ENCODE results near the gene IKZF3. TPM values are rescaled to one million over a fixed set of nuclear protein-coding genes. Genes with fewer than 3 reads are reported as not detected.
"Not testable (repeated sequence)": the region's sequence is repeated elsewhere in the genome, so short reads cannot be mapped to it uniquely, and the experiment has no call there.

IKZF3 gene
- total and polyA plus RNA-seq, 9 donors = 0.09 to 0.38 (median 0.18) TPM

DNA sequence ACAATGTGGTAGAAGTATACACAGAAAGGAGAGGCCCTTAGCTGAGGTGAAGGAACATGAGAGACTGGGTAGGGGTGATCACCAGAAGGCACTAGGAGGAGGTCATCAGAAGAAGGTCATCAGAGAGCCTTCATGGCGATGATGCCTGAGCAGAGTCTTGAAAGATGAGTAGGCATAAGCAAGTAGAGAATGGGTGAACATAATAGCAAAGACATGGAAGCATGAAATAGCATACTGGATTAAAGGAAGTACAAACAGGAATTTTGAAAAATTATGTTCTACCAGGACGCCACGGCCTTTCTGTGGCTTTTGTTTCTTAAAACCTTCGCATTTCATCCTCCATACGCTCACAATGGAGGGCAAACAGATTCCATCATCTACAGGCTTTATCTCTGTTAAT, 2.9 kb downstream of the IKZF3 start:
- Histone ChIP-seq H3K9me3 (replicated peaks; ENCODE audit: control insufficient read depth, low read depth, low read length) (no peaks in the 10 kb centered on the region), H3K27ac (ENCODE audit: low read length) (no peak overlapping the region), H3K4me3 (ENCODE audit: low read length) (no peak overlapping the region), H3K27me3 (ENCODE audit: control insufficient read depth, insufficient read depth, low read length) (peaks cover 32% of the 10 kb centered on the region), H3K4me1 (ENCODE audit: control insufficient read depth, insufficient read depth, low read length) (peaks cover 2% of the 10 kb centered on the region), H3K36me3 (ENCODE audit: control insufficient read depth, insufficient read depth, low read length) (no peaks in the 10 kb centered on the region)
- WGBS (ENCODE audit: insufficient coverage) = 100% methylated on average over 1 of the region's 5 CpGs
- DNase-seq = no peak

DNA sequence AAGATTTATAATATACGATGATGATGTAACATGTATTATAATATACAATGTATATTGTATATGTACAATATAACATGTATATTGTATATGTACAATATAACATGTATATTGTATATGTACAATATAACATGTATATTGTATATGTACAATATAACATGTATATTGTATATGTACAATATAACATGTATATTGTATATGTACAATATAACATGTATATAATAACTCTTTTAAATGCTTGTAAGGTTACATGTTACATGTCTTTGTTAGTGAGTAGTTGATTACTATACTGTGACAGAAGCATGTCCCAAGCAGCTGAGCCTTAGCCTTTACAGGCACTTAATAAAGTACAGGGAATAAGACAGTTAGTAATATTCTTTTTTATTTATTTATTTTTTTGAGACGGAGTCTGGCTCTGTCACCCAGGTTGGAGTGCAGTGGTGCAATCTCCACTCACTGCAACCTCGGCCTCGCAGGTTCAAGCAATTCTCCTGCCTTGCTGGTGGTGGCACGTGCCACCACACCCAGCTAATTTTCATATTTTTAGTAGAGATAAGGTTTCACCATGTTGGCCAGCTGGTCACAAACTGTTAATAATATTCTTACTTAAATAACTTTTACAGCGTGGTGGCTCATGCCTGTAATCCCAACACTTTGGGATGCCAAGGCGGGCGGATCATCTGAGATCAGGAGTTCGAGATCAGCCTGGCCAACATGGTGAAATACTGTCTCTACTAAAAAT, 8.0 kb downstream of the IKZF3 start:
- H3K27ac ChIP-seq (ENCODE audit: low read length); H3K4me3 ChIP-seq (ENCODE audit: low read length); DNase-seq; H3K4me1 ChIP-seq (ENCODE audit: control insufficient read depth, insufficient read depth, low read length); H3K9me3 ChIP-seq (replicated peaks; ENCODE audit: control insufficient read depth, low read depth, low read length); H3K36me3 ChIP-seq (ENCODE audit: control insufficient read depth, insufficient read depth, low read length): not testable (repeated sequence)
- peaks cover 10% of the 10 kb centered on the region for H3K27me3 ChIP-seq (ENCODE audit: control insufficient read depth, insufficient read depth, low read length)
- WGBS (ENCODE audit: insufficient coverage) = no CpG with 5 or more reads among the region's 9 CpGs

- H3K27me3 ChIP-seq (ENCODE audit: control insufficient read depth, insufficient read depth, low read length) = peaks cover 7% of the 10 kb centered on the region
- H3K27ac ChIP-seq (ENCODE audit: low read length) = no peak overlapping the region
- H3K9me3 ChIP-seq (replicated peaks; ENCODE audit: control insufficient read depth, low read depth, low read length) = no peaks in the 10 kb centered on the region
- H3K4me1 ChIP-seq (ENCODE audit: control insufficient read depth, insufficient read depth, low read length) = no peaks in the 10 kb centered on the region
- no peak for DNase-seq
- no peak overlapping the region for H3K4me3 ChIP-seq (ENCODE audit: low read length)
- H3K36me3 ChIP-seq (ENCODE audit: control insufficient read depth, insufficient read depth, low read length) = no peaks in the 10 kb centered on the region
- WGBS (ENCODE audit: insufficient coverage) = no CpG with 5 or more reads among the region's 2 CpGs
These were observed 9.2 kb downstream of the IKZF3 start for GRCh38 chr17:39854909-39855308.

GRCh38 chr17:39852239-39852638, 11.9 kb downstream of the IKZF3 start:
- Histone ChIP-seq H3K4me3 (ENCODE audit: low read length) (no peak overlapping the region), H3K36me3 (ENCODE audit: control insufficient read depth, insufficient read depth, low read length) (no peaks in the 10 kb centered on the region), H3K27ac (ENCODE audit: low read length) (no peak overlapping the region), H3K27me3 (ENCODE audit: control insufficient read depth, insufficient read depth, low read length) (no peaks in the 10 kb centered on the region), H3K9me3 (replicated peaks; ENCODE audit: control insufficient read depth, low read depth, low read length) (no peaks in the 10 kb centered on the region), H3K4me1 (ENCODE audit: control insufficient read depth, insufficient read depth, low read length) (no peaks in the 10 kb centered on the region)
- 61% methylated on average over 3 of the region's 3 CpGs for WGBS (ENCODE audit: insufficient coverage)
- DNase-seq = no peak

GRCh38 chr17:39850186-39850585, 13.9 kb downstream of the IKZF3 start:
- not testable (repeated sequence) for H3K27ac ChIP-seq (ENCODE audit: low read length); H3K9me3 ChIP-seq (replicated peaks; ENCODE audit: control insufficient read depth, low read depth, low read length); H3K27me3 ChIP-seq (ENCODE audit: control insufficient read depth, insufficient read depth, low read length); H3K36me3 ChIP-seq (ENCODE audit: control insufficient read depth, insufficient read depth, low read length); DNase-seq; H3K4me1 ChIP-seq (ENCODE audit: control insufficient read depth, insufficient read depth, low read length); H3K4me3 ChIP-seq (ENCODE audit: low read length)

GRCh38 chr17:39848600-39848999, 15.5 kb downstream of the IKZF3 start:
- Histone ChIP-seq H3K4me3 (ENCODE audit: low read length) (no peak overlapping the region), H3K27ac (ENCODE audit: low read length) (no peak overlapping the region), H3K9me3 (replicated peaks; ENCODE audit: control insufficient read depth, low read depth, low read length) (no peaks in the 10 kb centered on the region), H3K27me3 (ENCODE audit: control insufficient read depth, insufficient read depth, low read length) (no peaks in the 10 kb centered on the region), H3K4me1 (ENCODE audit: control insufficient read depth, insufficient read depth, low read length) (no peaks in the 10 kb centered on the region), H3K36me3 (ENCODE audit: control insufficient read depth, insufficient read depth, low read length) (no peaks in the 10 kb centered on the region)
- no peak for DNase-seq
- WGBS (ENCODE audit: insufficient coverage) = no CpG with 5 or more reads among the region's 4 CpGs

DNA sequence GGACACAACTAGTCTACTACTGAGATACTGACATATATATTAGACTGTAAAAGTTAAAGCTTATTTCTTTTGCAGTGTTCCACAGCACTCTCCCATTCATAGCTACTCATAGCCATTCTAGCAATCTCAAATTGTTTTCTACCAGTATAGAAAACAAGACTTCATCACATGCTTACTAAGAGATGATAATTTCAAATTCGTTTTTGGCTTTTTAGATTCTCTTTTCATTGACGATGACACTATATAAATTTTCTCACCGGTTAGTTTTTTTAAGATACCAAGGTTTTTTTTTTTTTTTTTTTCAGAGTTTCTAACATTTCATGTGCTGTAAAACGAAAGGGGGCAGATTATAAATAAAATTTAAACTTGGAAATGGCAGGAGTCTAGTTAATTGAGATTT, 17.9 kb downstream of the IKZF3 start:
- Histone ChIP-seq H3K36me3 (ENCODE audit: control insufficient read depth, insufficient read depth, low read length) (no peaks in the 10 kb centered on the region), H3K4me1 (ENCODE audit: control insufficient read depth, insufficient read depth, low read length) (no peaks in the 10 kb centered on the region), H3K9me3 (replicated peaks; ENCODE audit: control insufficient read depth, low read depth, low read length) (no peaks in the 10 kb centered on the region), H3K4me3 (ENCODE audit: low read length) (no peak overlapping the region), H3K27me3 (ENCODE audit: control insufficient read depth, insufficient read depth, low read length) (peaks cover 1% of the 10 kb centered on the region), H3K27ac (ENCODE audit: low read length) (no peak overlapping the region)
- WGBS (ENCODE audit: insufficient coverage) = no CpG with 5 or more reads among the region's 4 CpGs
- no peak for DNase-seq

- H3K27me3 ChIP-seq (ENCODE audit: control insufficient read depth, insufficient read depth, low read length) = peaks cover 4% of the 10 kb centered on the region
- WGBS (ENCODE audit: insufficient coverage) = 75% methylated on average over 2 of the region's 8 CpGs
- no peak overlapping the region for H3K4me3 ChIP-seq (ENCODE audit: low read length)
- no peaks in the 10 kb centered on the region for H3K9me3 ChIP-seq (replicated peaks; ENCODE audit: control insufficient read depth, low read depth, low read length)
- H3K36me3 ChIP-seq (ENCODE audit: control insufficient read depth, insufficient read depth, low read length) = no peaks in the 10 kb centered on the region
- no peak for DNase-seq
- no peaks in the 10 kb centered on the region for H3K4me1 ChIP-seq (ENCODE audit: control insufficient read depth, insufficient read depth, low read length)
- H3K27ac ChIP-seq (ENCODE audit: low read length) = no peak overlapping the region
These were observed 18.9 kb downstream of the IKZF3 start for GRCh38 chr17:39845052-39845846.

DNA sequence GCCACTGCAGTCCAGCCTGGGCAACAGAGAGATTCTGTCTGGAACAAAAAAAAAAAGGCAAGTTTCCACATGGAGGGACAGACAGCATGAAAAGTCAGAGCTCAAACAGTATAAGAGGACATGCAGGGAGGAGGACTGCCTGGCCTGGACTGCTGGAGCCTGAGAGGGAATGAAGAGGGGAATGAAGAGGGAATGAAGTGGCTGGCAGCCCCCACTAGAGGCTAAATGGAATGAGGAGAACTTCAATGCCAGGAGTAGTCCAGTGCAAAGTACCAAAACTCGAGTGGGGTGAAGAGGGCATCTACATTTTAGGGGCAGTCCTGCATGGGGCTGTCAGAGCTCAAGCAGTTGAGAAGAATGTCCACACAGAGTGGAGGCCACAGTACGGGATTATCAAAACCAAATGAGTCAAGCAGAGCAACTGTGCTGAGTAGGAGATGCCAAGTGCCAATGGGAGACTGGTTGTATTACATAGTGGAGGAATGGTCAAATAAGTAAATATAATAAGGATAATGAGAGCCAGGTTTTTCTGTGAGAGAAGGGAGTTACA, 22.9 kb downstream of the IKZF3 start:
- 83% methylated on average over 2 of the region's 2 CpGs for WGBS (ENCODE audit: insufficient coverage)
- H3K4me1 ChIP-seq (ENCODE audit: control insufficient read depth, insufficient read depth, low read length) = no peaks in the 10 kb centered on the region
- H3K27ac ChIP-seq (ENCODE audit: low read length) = no peak overlapping the region
- no peak overlapping the region for H3K4me3 ChIP-seq (ENCODE audit: low read length)
- DNase-seq = no peak
- H3K9me3 ChIP-seq (replicated peaks; ENCODE audit: control insufficient read depth, low read depth, low read length) = peaks cover 2% of the 10 kb centered on the region
- H3K27me3 ChIP-seq (ENCODE audit: control insufficient read depth, insufficient read depth, low read length) = peaks cover 4% of the 10 kb centered on the region
- no peaks in the 10 kb centered on the region for H3K36me3 ChIP-seq (ENCODE audit: control insufficient read depth, insufficient read depth, low read length)

DNA sequence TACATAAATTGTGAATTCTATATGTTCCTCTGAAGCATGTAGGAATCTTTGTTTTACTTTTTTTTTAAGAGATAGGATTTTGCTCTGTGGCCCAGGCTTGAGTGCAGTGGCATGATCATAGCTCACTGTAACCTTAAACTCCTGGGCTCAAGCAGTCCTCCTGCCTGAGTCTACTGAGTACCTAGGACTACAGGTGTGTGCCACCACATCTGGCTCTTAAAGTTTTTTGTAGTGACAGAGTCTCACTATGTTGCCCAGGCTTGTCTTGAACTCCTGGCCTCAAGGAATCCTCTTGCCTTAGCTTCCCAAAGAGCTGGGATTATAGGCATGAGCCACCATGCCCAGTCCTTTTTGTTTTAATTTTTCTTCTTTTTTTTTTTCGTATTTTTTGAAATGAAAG, 25.3 kb downstream of the IKZF3 start:
- Histone ChIP-seq H3K9me3 (replicated peaks; ENCODE audit: control insufficient read depth, low read depth, low read length) (peaks cover 2% of the 10 kb centered on the region), H3K4me1 (ENCODE audit: control insufficient read depth, insufficient read depth, low read length) (no peaks in the 10 kb centered on the region), H3K27ac (ENCODE audit: low read length) (no peak overlapping the region), H3K36me3 (ENCODE audit: control insufficient read depth, insufficient read depth, low read length) (no peaks in the 10 kb centered on the region), H3K4me3 (ENCODE audit: low read length) (no peak overlapping the region), H3K27me3 (ENCODE audit: control insufficient read depth, insufficient read depth, low read length) (peaks cover 6% of the 10 kb centered on the region)
- no CpG with 5 or more reads among the region's 1 CpG for WGBS (ENCODE audit: insufficient coverage)
- no peak for DNase-seq
